HG03558 (cell line): ENCODE data around the gene MEIS2.

Experiments
- ATAC-seq: cut with Tn5 transposase; IDR thresholded peaks from one replicate; pipeline ENCODE4 v1.9.1; 2021; ENCODE audit warnings: moderate number of reproducible peaks; ENCODE audit not compliant: unreplicated experiment; ENCODE audit errors: extremely low read depth

The MEIS2 gene

GRCh38 chr15:36914466-36914865, 185.9 kb downstream of the MEIS2 start:
- ATAC-seq = no peak

GRCh38 chr15:36912311-36912712, 188.0 kb downstream of the MEIS2 start:
- ATAC-seq = no peak

- ATAC-seq = no peak
Measured at GRCh38 chr15:36911322-36911944, 188.9 kb downstream of the MEIS2 start.

- ATAC-seq = no peak
Measured at GRCh38 chr15:36908991-36909390, 191.4 kb downstream of the MEIS2 start.

- ATAC-seq = no peak
Measured at GRCh38 chr15:36907295-36907694, 193.1 kb downstream of the MEIS2 start.

GRCh38 chr15:36905908-36906307, 194.4 kb downstream of the MEIS2 start:
- no peak for ATAC-seq

GRCh38 chr15:36904715-36905114, 195.6 kb downstream of the MEIS2 start:
- no peak for ATAC-seq

GRCh38 chr15:36903922-36904556, 196.3 kb downstream of the MEIS2 start:
- no peak for ATAC-seq

- ATAC-seq = no peak
Measured at GRCh38 chr15:36903195-36903594, 197.2 kb downstream of the MEIS2 start.

- no peak for ATAC-seq
Measured at GRCh38 chr15:36901012-36901411, 199.3 kb downstream of the MEIS2 start.

- ATAC-seq = no peak
Measured at GRCh38 chr15:36899696-36900095, 200.7 kb downstream of the MEIS2 start.

GRCh38 chr15:36898536-36899126, 201.7 kb downstream of the MEIS2 start:
- ATAC-seq = no peak

GRCh38 chr15:36897834-36898233, 202.5 kb downstream of the MEIS2 start:
- ATAC-seq = no peak

- no peak for ATAC-seq
Measured at GRCh38 chr15:36896949-36897348, 203.4 kb downstream of the MEIS2 start.

- no peak for ATAC-seq
Measured at GRCh38 chr15:36894075-36894474, 206.3 kb downstream of the MEIS2 start.

- ATAC-seq = no peak
Measured at GRCh38 chr15:36893276-36893675, 207.1 kb downstream of the MEIS2 start.

- no peak for ATAC-seq
Measured at GRCh38 chr15:36888011-36888992, 212.0 kb downstream of the MEIS2 start.

- no peak for ATAC-seq
Measured at GRCh38 chr15:36887214-36887961, 213.0 kb downstream of the MEIS2 start.

- no peak for ATAC-seq
Measured at GRCh38 chr15:36886701-36887100, 213.6 kb downstream of the MEIS2 start.

GRCh38 chr15:36886191-36886590, 214.2 kb downstream of the MEIS2 start:
- no peak for ATAC-seq
